Measurements from ENCODE around the gene PDIA4. TPM values are rescaled to one million over a fixed set of nuclear protein-coding genes. Genes with fewer than 3 reads are reported as not detected.
A peak's percentile ranks its signal among the peaks of the same experiment; 100 is the strongest.

PDIA4 gene
- total RNA-seq, 1 donor from 2014 or later, result 414 TPM

- no peak overlapping the region for H3K4me3 ChIP-seq (ENCODE audit: low read depth, low read length)
- H3K36me3 ChIP-seq (ENCODE audit: control insufficient read depth, insufficient read depth, low read length), result no peaks in the 10 kb centered on the region
- H3K27me3 ChIP-seq (ENCODE audit: control insufficient read depth, insufficient read depth, low read length), result no peaks in the 10 kb centered on the region
- DNase-seq (ENCODE audit: low read depth), result no peak
- no peak for FAIRE-seq
- no peak for TF ChIP-seq CTCF (IDR thresholded peaks at IDR 0.05; ENCODE audit: insufficient read depth, low read length, severe bottlenecking)
Measured at GRCh38 chr7:148964483-148965267, 63.6 kb downstream of the PDIA4 start.

- no peak for TF ChIP-seq CTCF (IDR thresholded peaks at IDR 0.05; ENCODE audit: insufficient read depth, low read length, severe bottlenecking)
- DNase-seq (ENCODE audit: low read depth), result no peak
- Histone ChIP-seq H3K27me3 (ENCODE audit: control insufficient read depth, insufficient read depth, low read length) (no peaks in the 10 kb centered on the region), H3K4me3 (ENCODE audit: low read depth, low read length) (peak overlapping the region; percentile 28), H3K36me3 (ENCODE audit: control insufficient read depth, insufficient read depth, low read length) (no peaks in the 10 kb centered on the region)
- FAIRE-seq, result no peak
Measured at GRCh38 chr7:148963583-148964482, 64.5 kb downstream of the PDIA4 start.

GRCh38 chr7:148962823-148963582 lies 65.3 kb downstream of the PDIA4 start:
- peak; percentile 63 for DNase-seq (ENCODE audit: low read depth)
- FAIRE-seq, result no peak
- Histone ChIP-seq H3K36me3 (ENCODE audit: control insufficient read depth, insufficient read depth, low read length) (no peaks in the 10 kb centered on the region), H3K4me3 (ENCODE audit: low read depth, low read length) (peak overlapping the region; percentile 52), H3K27me3 (ENCODE audit: control insufficient read depth, insufficient read depth, low read length) (no peaks in the 10 kb centered on the region)
- peak; percentile 77 for TF ChIP-seq CTCF (IDR thresholded peaks at IDR 0.05; ENCODE audit: insufficient read depth, low read length, severe bottlenecking)

- FAIRE-seq (peak; percentile 23), DNase-seq (ENCODE audit: low read depth) (no peak)
- Histone ChIP-seq H3K36me3 (ENCODE audit: control insufficient read depth, insufficient read depth, low read length) (no peaks in the 10 kb centered on the region), H3K27me3 (ENCODE audit: control insufficient read depth, insufficient read depth, low read length) (no peaks in the 10 kb centered on the region), H3K4me3 (ENCODE audit: low read depth, low read length) (peak overlapping the region; percentile 52)
- no peak for TF ChIP-seq CTCF (IDR thresholded peaks at IDR 0.05; ENCODE audit: insufficient read depth, low read length, severe bottlenecking)
Measured at GRCh38 chr7:148962440-148962822, 65.9 kb downstream of the PDIA4 start.

- no peak overlapping the region for H3K4me3 ChIP-seq (ENCODE audit: low read depth, low read length)
- FAIRE-seq, result no peak
- no peak for TF ChIP-seq CTCF (IDR thresholded peaks at IDR 0.05; ENCODE audit: insufficient read depth, low read length, severe bottlenecking)
- no peaks in the 10 kb centered on the region for H3K27me3 ChIP-seq (ENCODE audit: control insufficient read depth, insufficient read depth, low read length)
- DNase-seq (ENCODE audit: low read depth), result no peak
- no peaks in the 10 kb centered on the region for H3K36me3 ChIP-seq (ENCODE audit: control insufficient read depth, insufficient read depth, low read length)
Measured at GRCh38 chr7:148959726-148960125, 68.6 kb downstream of the PDIA4 start.
